ENCODE data around the gene ELP4. TPM values are rescaled to one million over a fixed set of nuclear protein-coding genes. Genes with fewer than 3 reads are reported as not detected.

ELP4 gene
- polyA plus RNA-seq, 3 donors, result 24.6 to 25.1 (median 24.8) TPM

GRCh38 chr11:31812383-31813381 lies 303.1 kb downstream of the ELP4 start:
- no peak for DNase-seq (ENCODE audit: extremely low read depth in 1 of 11, low read depth in 9 of 11, low spot score in 4 of 11)

- DNase-seq (ENCODE audit: extremely low read depth in 1 of 11, low read depth in 9 of 11, low spot score in 4 of 11), result no peak
Measured at GRCh38 chr11:31813391-31814175, 304.0 kb downstream of the ELP4 start.

- no peak for DNase-seq (ENCODE audit: extremely low read depth in 1 of 11, low read depth in 9 of 11, low spot score in 4 of 11)
Measured at GRCh38 chr11:31814176-31814868, 304.8 kb downstream of the ELP4 start.

GRCh38 chr11:31815711-31816467 lies 306.3 kb downstream of the ELP4 start:
- DNase-seq (ENCODE audit: extremely low read depth in 1 of 11, low read depth in 9 of 11, low spot score in 4 of 11), result no peak

GRCh38 chr11:31816468-31817053 lies 307.0 kb downstream of the ELP4 start:
- no peak for DNase-seq (ENCODE audit: extremely low read depth in 1 of 11, low read depth in 9 of 11, low spot score in 4 of 11)

GRCh38 chr11:31817054-31817620 lies 307.6 kb downstream of the ELP4 start:
- DNase-seq (ENCODE audit: extremely low read depth in 1 of 11, low read depth in 9 of 11, low spot score in 4 of 11), result no peak

- DNase-seq (ENCODE audit: extremely low read depth in 1 of 11, low read depth in 9 of 11, low spot score in 4 of 11), result no peak
Measured at GRCh38 chr11:31817621-31818424, 308.3 kb downstream of the ELP4 start.

GRCh38 chr11:31818425-31818755 lies 308.8 kb downstream of the ELP4 start:
- no peak for DNase-seq (ENCODE audit: extremely low read depth in 1 of 11, low read depth in 9 of 11, low spot score in 4 of 11)

- no peak for DNase-seq (ENCODE audit: extremely low read depth in 1 of 11, low read depth in 9 of 11, low spot score in 4 of 11)
Measured at GRCh38 chr11:31818874-31819331, 309.3 kb downstream of the ELP4 start.

- no peak for DNase-seq (ENCODE audit: extremely low read depth in 1 of 11, low read depth in 9 of 11, low spot score in 4 of 11)
Measured at GRCh38 chr11:31819621-31820437, 310.3 kb downstream of the ELP4 start.

GRCh38 chr11:31820438-31820818 lies 310.9 kb downstream of the ELP4 start:
- no peak for DNase-seq (ENCODE audit: extremely low read depth in 1 of 11, low read depth in 9 of 11, low spot score in 4 of 11)

- DNase-seq (ENCODE audit: extremely low read depth in 1 of 11, low read depth in 9 of 11, low spot score in 4 of 11), result no peak
Measured at GRCh38 chr11:31821235-31821764, 311.7 kb downstream of the ELP4 start.

- no peak for DNase-seq (ENCODE audit: extremely low read depth in 1 of 11, low read depth in 9 of 11, low spot score in 4 of 11)
Measured at GRCh38 chr11:31821766-31822165, 312.2 kb downstream of the ELP4 start.

GRCh38 chr11:31822175-31822926 lies 312.8 kb downstream of the ELP4 start:
- DNase-seq (ENCODE audit: extremely low read depth in 1 of 11, low read depth in 9 of 11, low spot score in 4 of 11), result no peak

- DNase-seq (ENCODE audit: extremely low read depth in 1 of 11, low read depth in 9 of 11, low spot score in 4 of 11), result no peak
Measured at GRCh38 chr11:31822927-31823643, 313.5 kb downstream of the ELP4 start.

Measured in renal cortex interstitium (tissue), 11 donors.